Raji (cell line): ENCODE data around the gene SLC66A2.

ENCODE experiments used
- POLR2A ChIP-seq: IDR thresholded peaks from 2 replicates; pipeline ENCODE4 v1.6.1; 2011; ENCODE audit warnings: low read depth, low read length, control low read depth; ENCODE audit not compliant: insufficient read depth

Gene SLC66A2

GRCh38 chr18:79899609-79900445 is 51.6 kb downstream of the SLC66A2 start:
- no peak for TF ChIP-seq POLR2A

- no peak for TF ChIP-seq POLR2A
These were observed 52.4 kb downstream of the SLC66A2 start for GRCh38 chr18:79898952-79899608.

- no peak for TF ChIP-seq POLR2A
These were observed 53.4 kb downstream of the SLC66A2 start for GRCh38 chr18:79897940-79898625.

GRCh38 chr18:79896738-79897137 is 54.7 kb downstream of the SLC66A2 start:
- TF ChIP-seq POLR2A = no peak

DNA sequence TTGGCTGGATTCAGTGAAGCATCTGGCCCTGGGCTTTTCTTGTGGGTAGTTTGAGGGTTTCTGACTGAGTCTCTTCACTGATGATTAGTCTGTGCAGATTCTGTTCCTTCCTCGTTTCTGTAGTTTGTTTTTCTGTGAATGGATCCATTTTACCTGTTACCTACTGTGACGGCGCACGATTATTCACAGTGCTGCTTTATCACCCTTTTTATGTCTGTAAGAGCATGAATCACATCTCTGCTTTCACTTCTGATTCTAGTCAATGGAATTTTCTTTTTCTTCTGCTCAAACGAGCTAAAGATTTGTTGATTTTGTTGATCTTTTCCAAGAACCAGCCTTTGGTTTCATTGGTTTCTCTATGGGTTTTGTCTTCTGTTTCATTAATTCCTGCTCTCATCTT is 60.8 kb downstream of the SLC66A2 start:
- no peak for TF ChIP-seq POLR2A

- no peak for TF ChIP-seq POLR2A
These were observed 61.9 kb downstream of the SLC66A2 start for GRCh38 chr18:79889569-79889968.

DNA sequence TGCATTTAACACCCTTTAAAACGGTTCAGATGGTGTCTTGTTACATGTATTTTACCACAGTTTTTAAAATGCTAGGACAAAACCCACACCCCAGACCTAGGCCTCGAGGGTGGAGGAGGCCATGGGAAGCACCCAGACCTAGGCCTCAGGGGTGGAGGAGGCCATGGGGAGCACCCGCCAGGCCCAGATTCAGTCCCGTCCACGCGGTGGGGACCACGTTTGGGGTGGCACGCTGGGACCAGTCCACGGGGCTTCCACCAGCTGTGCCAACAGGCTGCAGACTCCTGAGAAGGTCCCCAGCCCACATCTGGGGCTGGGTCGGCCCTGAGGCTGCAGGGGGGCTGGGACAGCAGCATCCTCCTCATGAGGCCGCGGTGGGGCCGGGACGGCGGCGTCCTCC is 63.4 kb downstream of the SLC66A2 start:
- TF ChIP-seq POLR2A = no peak

DNA sequence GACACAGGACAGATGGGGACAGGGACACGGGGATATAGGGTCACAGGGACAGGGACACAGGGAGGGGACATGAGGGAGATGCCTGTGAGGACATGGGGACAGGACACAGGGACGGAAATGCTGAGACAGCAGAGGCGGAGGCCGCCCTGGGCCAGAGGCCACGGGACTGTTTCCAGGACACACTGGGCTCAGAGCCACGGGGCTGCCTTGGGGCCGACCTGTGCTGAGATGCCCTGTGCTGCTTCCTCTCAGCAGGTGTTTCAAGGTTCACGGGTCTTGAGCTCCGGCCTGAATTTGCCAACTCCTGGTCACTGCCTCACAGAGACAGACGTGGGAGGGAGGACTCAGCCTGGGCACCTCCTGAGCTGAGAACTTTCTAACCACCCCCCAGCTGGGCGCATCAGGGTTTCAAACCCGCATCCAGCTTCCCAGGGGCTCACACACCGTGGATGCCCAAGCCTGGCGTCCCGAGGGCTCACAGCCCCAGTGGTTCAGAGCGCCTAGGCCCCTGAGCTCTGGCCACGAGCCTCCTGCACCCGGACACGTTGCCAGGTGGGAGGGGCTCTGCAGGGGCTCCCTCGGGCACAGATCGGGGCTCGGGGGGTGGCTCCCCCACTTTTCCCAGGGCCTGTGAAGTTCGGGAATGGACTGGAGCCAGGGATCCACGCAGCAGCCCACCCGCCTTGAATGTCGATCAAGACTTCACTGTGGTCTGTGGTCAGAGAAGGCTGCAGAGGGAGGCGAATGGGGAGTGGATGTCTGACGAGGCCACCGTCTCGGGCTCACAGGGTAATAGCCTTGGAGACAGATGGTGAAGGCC is 64.1 kb downstream of the SLC66A2 start:
- TF ChIP-seq POLR2A = no peak

GRCh38 chr18:79884963-79885728 is 66.3 kb downstream of the SLC66A2 start:
- no peak for TF ChIP-seq POLR2A

- no peak for TF ChIP-seq POLR2A
These were observed 67.0 kb downstream of the SLC66A2 start for GRCh38 chr18:79884294-79884962.

- no peak for TF ChIP-seq POLR2A
These were observed 67.8 kb downstream of the SLC66A2 start for GRCh38 chr18:79883461-79884293.

GRCh38 chr18:79882522-79883241 is 68.8 kb downstream of the SLC66A2 start:
- TF ChIP-seq POLR2A = no peak
